Iris pigment epithelial cell (primary cell): ENCODE results near the gene B3GALNT2.
A peak's percentile ranks its signal among the peaks of the same experiment; 100 is the strongest.
"Not testable (repeated sequence)": the region's sequence is repeated elsewhere in the genome, so short reads cannot be mapped to it uniquely, and the experiment has no call there.

Source experiments
- DNase-seq: peaks from one replicate; pipeline ENCODE4 v3.0.0-alpha.2; 2011; ENCODE audit warnings: low read depth

Gene B3GALNT2

GRCh38 chr1:235503403-235504121, 690 bp downstream of the B3GALNT2 start:
- DNase-seq = peak; percentile 53

GRCh38 chr1:235502601-235503402, 1.4 kb downstream of the B3GALNT2 start:
- peak; percentile 42 for DNase-seq

GRCh38 chr1:235500971-235501540, 3.2 kb downstream of the B3GALNT2 start:
- DNase-seq = peak; percentile 60

- DNase-seq = no peak
These were observed 8.7 kb downstream of the B3GALNT2 start for GRCh38 chr1:235495551-235495950.

GRCh38 chr1:235495030-235495429, 9.2 kb downstream of the B3GALNT2 start:
- DNase-seq = no peak

- DNase-seq = no peak
These were observed 9.7 kb downstream of the B3GALNT2 start for GRCh38 chr1:235494531-235494930.

GRCh38 chr1:235491644-235492043, 12.6 kb downstream of the B3GALNT2 start:
- DNase-seq = no peak

GRCh38 chr1:235486321-235486720, 17.9 kb downstream of the B3GALNT2 start:
- DNase-seq = peak; percentile 81

- DNase-seq = no peak
These were observed 18.7 kb downstream of the B3GALNT2 start for GRCh38 chr1:235485558-235485957.

- DNase-seq = no peak
These were observed 21.2 kb downstream of the B3GALNT2 start for GRCh38 chr1:235483090-235483489.

GRCh38 chr1:235473806-235474205, 30.4 kb downstream of the B3GALNT2 start:
- DNase-seq = no peak

- DNase-seq = no peak
These were observed 33.4 kb downstream of the B3GALNT2 start for GRCh38 chr1:235470741-235471439.

- DNase-seq = not testable (repeated sequence)
These were observed 34.4 kb downstream of the B3GALNT2 start for GRCh38 chr1:235469897-235470296.

GRCh38 chr1:235468970-235469369, 35.3 kb downstream of the B3GALNT2 start:
- DNase-seq = peak; percentile 75

GRCh38 chr1:235468004-235468403, 36.2 kb downstream of the B3GALNT2 start:
- DNase-seq = peak; percentile 57

- no peak for DNase-seq
These were observed 39.2 kb downstream of the B3GALNT2 start for GRCh38 chr1:235465066-235465465.

GRCh38 chr1:235462832-235463231, 41.4 kb downstream of the B3GALNT2 start:
- not testable (repeated sequence) for DNase-seq

- DNase-seq = no peak
These were observed 42.3 kb downstream of the B3GALNT2 start for GRCh38 chr1:235461954-235462353.

GRCh38 chr1:235460770-235461169, 43.5 kb downstream of the B3GALNT2 start:
- no peak for DNase-seq

- not testable (repeated sequence) for DNase-seq
These were observed 46.4 kb downstream of the B3GALNT2 start for GRCh38 chr1:235457856-235458255.

GRCh38 chr1:235455823-235456222, 48.4 kb downstream of the B3GALNT2 start:
- DNase-seq = no peak

- no peak for DNase-seq
These were observed 49.2 kb downstream of the B3GALNT2 start for GRCh38 chr1:235455097-235455496.
